ENCODE results near the gene MT1A. TPM values are rescaled to one million over a fixed set of nuclear protein-coding genes. Genes with fewer than 3 reads are reported as not detected.

The MT1A gene
- polyA plus RNA-seq, 1 of the 3 experiments (the other 2 are of a cell fraction), result 5.4 TPM

GRCh38 chr16:56616608-56617211, 21.8 kb upstream of the MT1A start:
- no peak for DNase-seq
- Histone ChIP-seq H3K79me2 (ENCODE audit: insufficient read depth) (peaks cover under 1% of the 10 kb centered on the region; the same call in 1 of the 2 replicates), H2AFZ (ENCODE audit: low read depth) (no peak overlapping the region), H3F3A (replicated peaks; ENCODE audit: insufficient read depth) (peaks cover 23% of the 10 kb centered on the region), H3K36me3 (replicated peaks in 1 of 2; ENCODE audit: control insufficient read depth in 1 of 2, insufficient read depth in 2 of 2, low read length in 1 of 2) (no peaks in the 10 kb centered on the region), H3K9ac (no peak overlapping the region), H4K20me1 (ENCODE audit: insufficient read depth) (no peaks in the 10 kb centered on the region), H3K4me3 (ENCODE audit: low read depth in 2 of 2, low read length in 1 of 2) (no peak overlapping the region), H3K27me3 (ENCODE audit: insufficient read depth) (no peaks in the 10 kb centered on the region), H3K9me2 (no peaks in the 10 kb centered on the region), H3K4me1 (ENCODE audit: control insufficient read depth in 1 of 2, insufficient read depth in 2 of 2, low read depth in 1 of 2, low read length in 1 of 2) (peaks cover under 1 to 22% of the 10 kb centered on the region in 2 experiments; a peak in 2 of 4 replicates), H3K9me3 (no peaks in the 10 kb centered on the region), H3K4me2 (no peak overlapping the region), H3K27ac (ENCODE audit: low read depth in 2 of 2, low read length in 1 of 2) (no peak overlapping the region)
- WGBS (ENCODE audit: low lambda C conversion rate), result 94% methylated on average over 23 of the region's 23 CpGs
- no peak for TF ChIP-seq SMC3 (IDR thresholded peaks at IDR 0.05; ENCODE audit: low read depth, low read length)
- no peak for TF ChIP-seq USF2 (IDR thresholded peaks at IDR 0.05; ENCODE audit: borderline replicate concordance, low read depth, low read length)
- TF ChIP-seq MEF2A (IDR thresholded peaks at IDR 0.05; ENCODE audit: borderline replicate concordance, low read depth), result no peak
- TF ChIP-seq GABPA (IDR thresholded peaks at IDR 0.05; ENCODE audit: low read depth), result no peak
- TF ChIP-seq CHD2 (IDR thresholded peaks at IDR 0.05; ENCODE audit: low read length, partially characterized antibody), result no peak
- no peak for TF ChIP-seq EZH2phosphoT487 (IDR thresholded peaks at IDR 0.05; ENCODE audit: borderline replicate concordance, low read depth)
- TF ChIP-seq NFIC (IDR thresholded peaks at IDR 0.05; ENCODE audit: borderline replicate concordance), result no peak
- no peak for TF ChIP-seq RXRA (IDR thresholded peaks at IDR 0.05; ENCODE audit: borderline replicate concordance, low read depth)
- TF ChIP-seq MAX (IDR thresholded peaks at IDR 0.05; ENCODE audit: low read depth), result no peak
- no peak for TF ChIP-seq JUND (IDR thresholded peaks at IDR 0.05)
- TF ChIP-seq USF1 (IDR thresholded peaks at IDR 0.05; ENCODE audit: borderline replicate concordance, low read depth), result no peak
- no peak for TF ChIP-seq RCOR1 (IDR thresholded peaks at IDR 0.05; ENCODE audit: low read length)
- TF ChIP-seq NRF1 (IDR thresholded peaks at IDR 0.05; ENCODE audit: low read depth, low read length), result no peak
- TF ChIP-seq FOXJ3 (CRISPR knock-in tag; IDR thresholded peaks at IDR 0.05), result no peak
- TF ChIP-seq MXI1 (IDR thresholded peaks at IDR 0.05; ENCODE audit: low read depth, low read length), result no peak
- TF ChIP-seq PBX3 (IDR thresholded peaks at IDR 0.05), result no peak
- TF ChIP-seq TEAD4 (IDR thresholded peaks at IDR 0.05; ENCODE audit: borderline replicate concordance, insufficient read depth), result no peak
- TF ChIP-seq IRF3 (IDR thresholded peaks at IDR 0.05; ENCODE audit: low read depth, low read length), result no peak
- TF ChIP-seq ZBTB33 (IDR thresholded peaks at IDR 0.05; ENCODE audit: borderline replicate concordance, low read depth), result no peak
- CTCF ChIA-PET, result interaction anchor here (2.4 kb wide), 1 partner anchor 16 kb away, joined by 6 read pairs; no protein-coding TSS in a partner anchor
- POLR2A ChIA-PET, result no interaction called here

Data from SK-N-SH (cell line).